Stimulated activated naive CD4-positive, alpha-beta T cell treated with Interleukin-2 at 50 U/mL for 16 hours (primary cell): ENCODE measurements around the gene ECM2.

Source experiments
- DNase-seq: peaks from one replicate; lab custom pipeline; 2025; lab: John Stamatoyannopoulos, UW

ECM2 gene

DNA sequence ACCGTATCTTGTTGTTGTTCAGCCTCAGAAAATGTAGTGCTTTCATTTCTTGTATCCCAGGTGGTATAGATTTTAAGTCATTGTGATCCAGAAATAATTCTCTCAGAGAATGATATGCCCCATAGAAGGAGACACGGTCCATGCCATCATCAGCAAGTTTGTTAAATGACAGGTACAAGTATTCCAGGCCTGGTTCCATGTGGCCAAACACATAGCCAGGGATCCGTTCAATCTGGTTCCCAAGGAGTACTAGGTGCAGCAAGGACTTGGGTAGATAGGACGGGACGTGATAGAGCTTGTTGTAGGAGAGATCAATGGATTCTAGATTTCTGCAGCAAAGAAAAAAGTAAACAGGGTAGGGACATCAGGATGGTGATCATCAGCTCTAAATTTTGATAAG is 35.1 kb downstream of the ECM2 start:
- no peak for DNase-seq

DNA sequence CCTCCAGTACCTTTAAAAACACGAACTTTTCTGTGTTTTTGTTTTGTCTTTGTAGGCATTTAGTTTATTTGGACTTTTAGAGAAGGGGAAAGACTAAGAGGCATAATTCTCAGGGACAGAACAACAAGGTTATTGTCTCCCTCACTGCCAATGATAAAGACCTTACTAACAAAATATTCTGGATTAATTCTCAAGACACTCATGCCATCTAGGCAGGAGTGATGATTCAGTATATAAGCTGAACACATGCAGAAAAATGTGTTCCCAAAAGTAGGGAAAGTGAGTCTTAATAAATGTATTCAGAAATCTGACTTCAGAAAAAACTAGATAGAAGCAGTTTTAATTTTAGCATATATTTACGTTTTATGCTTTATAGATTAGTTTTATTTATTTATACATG is 36.1 kb downstream of the ECM2 start:
- no peak for DNase-seq

DNA sequence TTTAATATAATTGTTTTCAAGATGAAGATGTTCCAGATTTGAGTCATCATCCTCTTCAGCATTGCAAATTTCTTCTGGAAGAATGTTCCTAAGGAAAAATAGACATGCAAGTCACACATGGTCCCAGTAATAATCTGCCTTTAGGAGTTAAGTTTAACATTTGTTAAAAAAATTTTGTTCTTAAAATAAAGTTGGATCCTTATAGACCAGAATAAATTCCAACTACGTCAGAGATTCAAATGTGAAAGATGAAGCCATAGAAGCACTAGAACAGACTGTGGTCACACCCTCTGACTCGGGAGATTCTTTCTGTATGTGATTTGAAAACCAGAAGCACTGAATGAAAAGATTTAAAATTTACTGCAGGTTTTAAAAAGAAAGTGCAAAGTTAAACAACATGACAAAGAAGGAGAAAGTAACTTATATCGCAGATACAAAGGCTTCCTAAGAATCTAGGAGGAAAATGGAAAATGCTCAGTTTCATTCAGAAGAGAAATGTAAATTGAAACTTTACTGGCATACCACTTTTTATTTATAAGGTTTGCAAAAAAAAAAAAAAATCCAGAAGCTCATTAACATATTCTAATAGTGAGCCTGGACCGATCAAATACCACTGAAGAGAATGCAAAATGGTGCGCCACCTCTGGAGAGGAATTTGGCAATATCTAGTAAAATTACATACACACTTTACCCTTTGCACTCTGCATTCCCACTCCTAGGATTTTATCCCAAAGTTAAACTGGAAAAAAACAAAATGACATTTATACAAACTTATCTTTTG is 39.2 kb downstream of the ECM2 start:
- no peak for DNase-seq

DNA sequence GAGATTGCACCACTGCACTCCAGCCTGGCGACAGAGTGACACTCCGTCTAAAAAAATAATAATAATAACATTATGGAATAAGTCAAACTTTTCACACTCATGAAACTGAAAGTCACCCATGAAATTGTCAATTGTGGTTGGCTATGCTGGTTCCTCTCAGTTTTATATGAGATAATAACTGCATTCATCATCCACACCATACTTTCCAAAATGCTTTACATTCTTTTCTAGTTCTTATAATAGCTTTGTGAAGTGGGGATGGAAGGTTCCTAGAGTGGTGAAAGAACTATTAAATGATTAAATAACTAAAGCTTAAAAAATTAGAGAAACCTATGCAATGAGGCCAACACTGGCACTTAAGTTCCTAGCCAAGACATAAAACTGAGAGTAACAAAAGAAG is 40.9 kb downstream of the ECM2 start:
- no peak for DNase-seq

DNA sequence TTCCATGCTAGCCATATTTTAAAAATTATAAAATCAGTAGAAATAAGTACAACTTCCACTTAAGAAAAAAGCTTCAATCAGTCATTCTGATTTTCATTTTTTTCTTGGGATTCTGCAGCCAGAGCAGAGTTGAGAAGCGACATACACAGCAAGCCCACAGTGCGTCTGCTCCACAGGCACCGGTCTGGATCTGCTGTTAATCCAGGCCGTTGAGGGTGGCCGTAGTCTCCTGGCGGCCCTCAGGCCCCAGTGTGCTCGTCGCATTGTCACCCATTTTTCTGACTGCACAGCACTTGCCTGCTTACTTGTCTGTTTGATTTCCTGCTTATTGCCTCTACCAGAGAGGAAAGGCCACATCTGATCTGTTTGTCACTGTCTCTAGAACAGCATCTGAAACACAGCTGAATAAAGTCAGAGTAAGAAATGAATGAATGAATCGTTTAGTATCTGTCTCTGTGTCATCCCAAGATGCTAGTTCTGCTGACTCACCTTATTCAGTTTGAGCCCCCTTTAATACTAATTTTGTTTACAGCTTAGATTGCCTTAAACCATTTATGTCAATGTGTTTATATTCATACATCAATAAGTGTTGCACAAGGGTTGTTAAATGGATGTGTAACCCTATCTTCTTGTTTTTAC is 41.9 kb downstream of the ECM2 start:
- DNase-seq = no peak

DNA sequence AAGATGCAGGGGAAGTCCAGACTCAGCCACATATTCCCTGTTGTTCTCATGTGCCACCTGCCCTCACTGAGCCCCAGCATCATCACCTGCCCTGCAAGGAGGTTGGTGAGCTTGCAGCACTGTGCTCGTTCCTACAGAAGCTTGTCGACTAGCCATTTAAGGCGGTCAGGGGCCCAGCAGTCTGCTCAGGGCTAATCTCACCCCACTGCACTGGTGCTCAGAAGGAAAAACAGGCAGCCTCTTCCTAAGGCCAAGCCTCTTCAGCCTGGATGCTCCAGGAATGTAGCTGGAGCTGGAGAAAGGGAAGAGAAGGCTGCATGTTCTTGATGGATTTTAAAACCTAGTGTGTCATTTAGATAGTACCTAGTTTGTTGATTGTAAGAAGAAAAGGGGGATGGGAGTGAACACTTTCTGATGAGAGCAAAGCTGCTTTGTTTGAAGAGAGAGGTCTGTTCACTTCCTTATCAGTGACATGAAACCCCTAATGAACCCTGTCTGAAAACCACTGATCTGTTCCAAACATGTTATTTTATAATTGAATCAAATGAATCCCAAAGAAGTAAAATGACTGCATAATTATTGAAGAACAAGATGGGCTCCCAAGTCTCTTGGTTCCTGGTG is 42.9 kb downstream of the ECM2 start:
- DNase-seq = no peak

DNA sequence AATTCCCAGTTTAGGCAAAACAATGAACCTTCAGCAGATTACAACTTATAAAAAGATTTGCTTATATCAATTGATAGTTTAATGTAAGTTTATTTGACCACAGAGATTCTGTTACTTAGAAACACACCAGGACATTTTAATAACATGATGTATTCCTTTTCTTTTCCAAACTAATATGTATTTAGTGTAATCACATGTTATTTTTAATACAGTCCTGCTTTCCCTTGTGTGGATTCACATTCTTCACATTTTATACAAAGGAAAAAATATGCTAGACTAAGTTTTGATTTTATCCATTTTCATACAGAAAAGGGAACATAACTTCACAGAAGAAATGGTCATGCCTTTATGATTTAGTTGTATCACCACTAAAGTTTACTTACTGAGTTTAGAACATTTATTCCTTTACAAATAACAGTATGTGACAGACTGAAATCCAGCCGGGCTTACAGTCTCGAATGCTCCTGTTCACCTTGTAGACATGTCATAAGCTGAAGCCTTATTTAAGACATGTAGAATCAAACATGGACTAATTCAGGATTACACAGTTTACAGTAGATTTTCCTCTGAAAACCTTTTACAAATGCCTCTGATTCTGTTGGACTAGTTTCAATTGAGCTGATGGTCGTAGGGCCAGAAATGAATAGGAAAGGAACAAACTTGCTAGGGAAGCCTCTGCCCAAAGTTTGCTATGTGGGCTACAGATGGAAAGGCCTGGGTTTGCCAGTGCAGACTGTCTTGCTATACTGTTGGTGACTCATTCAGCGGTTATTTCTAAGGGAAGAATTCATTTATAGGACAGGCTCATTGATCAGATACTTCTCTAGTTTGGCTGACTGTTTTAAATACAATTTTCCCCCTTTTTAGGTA is 46.9 kb downstream of the ECM2 start:
- DNase-seq = no peak

DNA sequence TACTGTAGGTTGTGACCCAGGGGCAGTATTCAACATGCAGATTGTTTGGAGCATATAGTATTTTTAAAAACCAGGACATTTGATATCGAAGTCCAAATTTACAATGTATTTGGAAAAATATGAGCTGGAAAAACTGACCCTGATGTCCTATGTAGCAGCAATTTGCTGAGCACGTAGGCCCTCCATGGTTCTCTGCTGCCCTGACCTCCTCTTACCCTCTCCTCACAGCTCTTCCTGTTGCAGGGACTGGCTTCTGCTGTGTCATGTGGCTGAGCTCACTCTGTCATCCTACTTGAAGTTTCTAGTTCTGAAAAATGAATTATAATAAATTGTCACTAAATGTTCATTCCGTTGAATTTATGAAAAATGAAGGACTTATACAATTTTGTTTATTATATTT is 49.4 kb downstream of the ECM2 start:
- DNase-seq = no peak

DNA sequence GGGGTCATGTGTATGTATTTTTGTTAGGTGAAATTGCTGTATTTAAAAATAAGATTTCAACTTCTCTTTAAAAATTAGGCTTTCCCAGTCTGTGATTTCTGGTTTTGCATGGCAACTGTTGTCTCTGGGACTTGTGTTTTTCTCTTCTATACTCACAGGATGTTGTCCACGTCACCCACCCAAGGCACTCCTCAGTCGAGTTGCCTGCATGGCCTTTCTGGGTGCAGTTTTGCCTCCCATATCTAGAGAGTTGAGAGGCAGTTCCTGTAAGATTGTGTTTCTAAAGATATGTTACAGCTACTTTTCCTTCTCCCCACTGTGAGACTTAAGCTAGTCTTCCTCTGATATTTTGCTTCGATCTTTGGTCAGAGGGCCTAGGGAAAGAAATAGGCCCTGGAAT is 51.2 kb downstream of the ECM2 start:
- DNase-seq = no peak

DNA sequence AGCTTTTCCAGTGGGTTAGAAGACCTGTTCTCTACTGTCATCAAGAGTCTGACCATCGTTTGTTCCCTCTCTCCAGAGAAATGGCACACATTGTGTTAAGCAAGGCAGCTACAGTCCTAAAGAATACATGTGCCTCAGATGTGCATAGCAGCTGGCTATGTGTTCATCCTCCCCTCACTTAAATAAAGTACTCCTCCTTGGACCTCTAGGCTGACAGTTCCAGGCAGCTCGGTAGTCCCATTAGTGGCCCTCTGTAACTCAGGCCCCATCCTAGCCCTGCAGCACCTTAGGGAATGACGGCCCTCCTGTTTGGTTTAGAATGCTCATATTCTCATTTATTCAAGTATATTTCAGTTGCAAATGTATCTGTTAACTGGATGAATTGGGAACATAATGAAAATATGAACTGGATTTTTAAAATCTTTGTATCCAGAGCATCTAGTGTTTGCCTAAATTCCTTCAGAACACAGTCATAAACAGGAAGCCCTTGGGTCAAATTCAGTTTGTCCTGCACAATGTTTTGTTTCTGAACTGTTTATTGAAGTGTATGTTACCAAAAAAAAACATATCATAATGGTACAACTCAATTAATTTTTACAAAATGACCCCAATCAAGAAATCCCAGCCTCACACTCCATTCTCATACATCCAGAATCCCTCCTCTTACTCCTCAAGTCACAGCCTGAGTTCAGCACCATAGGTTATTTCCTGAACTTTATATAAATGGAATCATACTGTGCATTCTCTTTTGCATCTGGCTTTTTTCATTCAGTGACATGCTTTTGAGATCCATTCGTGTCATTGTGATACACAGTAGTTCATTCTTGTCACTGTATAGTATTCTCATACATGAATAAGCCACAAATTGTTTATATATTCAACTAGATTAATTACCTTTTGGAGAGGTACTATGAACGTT is 51.9 kb downstream of the ECM2 start:
- DNase-seq = no peak

DNA sequence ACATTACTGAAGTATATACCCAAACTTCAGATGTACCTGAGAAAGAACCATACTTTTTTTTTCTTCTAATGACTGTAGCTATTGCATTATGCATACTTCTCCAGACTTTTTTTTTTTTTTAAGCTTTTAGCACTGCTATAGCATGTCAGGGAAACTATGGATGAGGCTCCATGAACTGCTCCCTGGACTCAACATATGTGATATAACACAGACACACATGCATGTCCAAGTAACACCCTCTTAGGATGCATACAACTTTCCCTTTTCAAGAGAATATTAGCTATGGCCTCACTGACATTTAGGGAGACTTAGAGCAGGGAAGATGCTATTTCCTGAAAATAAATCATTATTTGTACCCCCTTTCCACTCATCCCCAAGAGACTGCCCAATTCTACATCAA is 53.0 kb downstream of the ECM2 start:
- no peak for DNase-seq

DNA sequence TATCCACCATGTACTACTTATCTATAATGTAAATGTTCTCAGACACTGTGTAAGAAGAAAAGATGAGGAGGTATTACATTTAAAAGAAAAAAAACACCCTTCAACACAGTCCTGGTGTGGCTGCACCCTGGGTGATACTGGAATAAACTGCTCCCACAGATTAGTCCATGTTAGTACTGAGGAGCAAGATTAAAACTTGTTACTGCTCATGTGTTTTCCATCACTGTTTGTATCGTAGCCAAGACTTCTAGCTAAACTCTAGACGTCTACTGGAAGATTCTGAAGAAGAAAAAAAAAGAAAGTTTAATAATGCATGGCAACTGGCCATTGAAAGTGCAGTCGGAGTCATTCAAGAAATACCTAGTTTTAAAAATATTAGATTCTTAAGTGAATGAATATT is 53.5 kb downstream of the ECM2 start, which contains the start of gene ASPN:
Gene ASPN, minus strand, starts transcription at position 178 of the 400 bp plus-strand sequence.
- DNase-seq = no peak

DNA sequence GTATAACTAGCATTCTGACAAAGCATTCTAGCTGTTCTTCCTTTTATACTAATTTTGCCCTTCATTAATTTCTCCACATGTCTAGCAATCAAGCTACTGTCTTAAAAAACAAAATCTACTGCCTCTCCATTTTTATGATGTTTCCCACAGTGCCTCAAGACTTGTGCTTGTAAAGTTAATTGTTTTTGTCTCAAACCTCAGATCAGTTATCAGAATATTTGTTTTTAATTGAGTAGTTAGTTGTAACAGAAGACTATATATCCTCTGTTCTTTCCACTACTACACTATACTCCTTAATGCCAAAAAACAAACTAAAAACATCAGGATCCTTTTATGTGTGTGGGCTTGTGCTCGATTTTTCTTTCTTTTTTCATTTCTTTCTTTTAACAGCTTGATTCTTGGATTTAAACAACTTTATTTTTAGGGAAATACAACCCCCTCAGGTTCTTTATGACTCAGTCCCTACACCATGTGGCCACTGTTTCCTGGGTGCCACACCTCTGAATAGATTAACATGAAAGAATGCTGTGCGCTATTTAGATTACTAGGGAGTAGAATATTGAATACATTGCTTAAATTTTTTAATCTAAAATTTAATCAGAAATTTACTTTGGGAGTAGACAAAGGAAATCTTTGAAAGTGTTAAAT is 54.7 kb downstream of the ECM2 start:
- no peak for DNase-seq

DNA sequence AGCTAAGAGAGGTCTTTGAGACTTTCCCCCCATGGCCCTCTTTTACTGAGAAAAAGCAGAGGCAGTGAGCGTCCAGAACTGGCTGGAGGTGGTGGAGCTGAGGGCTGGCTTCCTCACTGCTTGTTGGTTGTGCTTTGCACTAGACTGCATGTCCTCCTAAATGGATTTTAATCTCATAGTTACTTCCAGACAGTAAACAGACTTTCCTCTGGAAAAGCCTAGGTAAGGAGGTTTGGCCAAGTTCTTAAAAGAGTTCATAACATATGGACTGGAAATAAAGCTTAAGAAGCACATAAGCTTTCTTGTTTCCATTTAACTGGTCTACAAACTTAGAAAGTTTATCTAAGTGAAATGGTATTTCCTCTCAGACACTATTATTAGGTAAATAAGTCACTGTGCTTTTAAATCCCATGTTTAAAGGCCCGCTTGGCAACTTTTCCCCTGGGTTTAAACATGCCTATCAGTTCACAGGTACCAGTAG is 55.5 kb downstream of the ECM2 start:
- DNase-seq = no peak

DNA sequence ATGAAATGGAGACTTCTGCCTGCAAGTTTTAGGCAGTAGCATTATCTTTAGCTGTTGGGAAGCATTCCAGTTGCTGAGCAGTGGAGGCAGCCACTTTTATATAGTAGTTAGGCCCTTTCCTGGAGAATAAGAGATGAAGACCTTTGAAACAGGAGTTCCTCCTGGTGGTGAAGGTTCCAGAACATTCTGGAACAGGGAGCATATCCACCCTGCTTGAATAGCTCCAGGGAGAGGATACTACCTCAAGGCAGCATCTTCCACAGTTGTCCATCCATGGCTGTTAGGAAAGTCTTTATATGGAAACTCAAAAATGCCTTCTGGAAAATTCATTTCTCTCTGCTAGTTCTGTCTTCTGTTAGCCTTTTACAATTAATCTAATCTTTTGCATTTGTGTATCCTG is 56.4 kb downstream of the ECM2 start:
- no peak for DNase-seq

DNA sequence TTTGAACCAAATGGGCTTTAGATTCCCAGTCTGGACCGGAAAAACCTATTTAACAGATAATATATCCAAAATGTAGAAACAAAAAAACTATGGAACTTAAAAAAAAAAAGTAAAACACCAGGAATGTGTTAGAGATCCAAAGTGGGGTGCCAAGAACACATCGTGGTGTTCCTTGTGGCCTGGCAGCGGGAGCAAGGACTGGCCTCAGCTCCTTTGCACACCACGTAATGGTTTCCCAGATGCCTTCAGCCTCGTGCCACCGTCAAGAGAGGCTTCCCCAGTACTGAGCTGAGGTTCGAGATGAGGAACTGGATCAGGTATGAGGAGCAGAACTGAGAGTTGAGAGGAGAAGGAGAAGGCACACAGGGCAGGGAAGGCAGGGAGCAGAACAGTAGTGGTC is 57.0 kb downstream of the ECM2 start:
- no peak for DNase-seq

DNA sequence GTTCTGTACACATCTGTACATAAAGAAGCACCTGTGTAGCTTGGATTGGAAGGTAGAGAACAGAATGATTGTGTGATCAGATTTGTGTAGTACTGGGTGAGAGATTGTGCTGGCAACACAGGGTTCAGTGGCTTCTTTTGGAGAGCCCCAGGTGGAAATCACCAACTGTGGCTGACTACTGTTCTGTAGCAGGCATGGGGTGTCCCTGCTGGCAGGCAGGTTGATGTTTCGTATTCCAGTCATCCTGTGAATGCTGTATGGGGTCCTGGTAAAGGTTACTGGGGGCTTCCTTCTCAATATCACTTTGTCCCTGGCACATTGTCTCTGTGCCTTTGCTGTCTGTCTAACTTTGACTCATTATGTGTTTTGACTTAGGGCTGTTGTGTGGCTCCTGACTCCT is 58.8 kb downstream of the ECM2 start:
- DNase-seq = no peak

DNA sequence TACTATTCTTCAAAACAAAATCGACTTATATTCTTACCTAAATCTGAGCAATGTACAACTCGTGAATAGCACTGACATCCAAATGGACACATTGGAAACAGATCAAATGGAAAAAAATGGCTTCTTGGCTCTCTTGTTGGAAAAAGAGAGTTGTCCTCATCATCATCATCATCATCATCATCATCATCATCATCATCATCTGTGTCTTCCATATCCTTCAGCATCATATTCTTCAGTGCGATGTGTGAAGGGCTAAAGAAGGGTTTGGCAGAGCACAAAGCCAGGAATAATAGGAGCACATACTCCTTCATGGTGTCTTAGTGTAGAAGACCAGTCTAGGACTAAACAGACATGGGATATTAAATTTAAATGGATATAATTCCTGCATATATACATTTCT is 61.2 kb downstream of the ECM2 start:
- DNase-seq = no peak

DNA sequence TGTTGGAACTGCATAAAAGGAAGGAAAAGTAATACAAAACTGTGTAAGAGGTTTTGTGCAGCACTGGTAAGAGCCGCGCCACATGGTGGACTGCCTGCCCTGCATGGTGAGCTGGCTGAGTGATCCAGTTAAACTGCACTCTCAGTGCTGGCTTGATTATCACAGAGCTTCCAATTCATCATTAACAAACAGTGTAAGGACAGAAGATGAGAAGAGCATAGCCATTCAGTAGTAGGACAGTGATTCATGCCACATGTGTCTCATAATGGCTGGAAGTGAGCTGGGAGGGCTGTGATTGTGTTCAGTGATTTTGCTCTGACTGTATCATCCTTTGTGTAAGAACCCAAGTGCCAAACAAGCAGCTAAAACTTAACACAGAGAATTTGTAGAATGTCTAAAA is 67.6 kb downstream of the ECM2 start:
- DNase-seq = no peak

DNA sequence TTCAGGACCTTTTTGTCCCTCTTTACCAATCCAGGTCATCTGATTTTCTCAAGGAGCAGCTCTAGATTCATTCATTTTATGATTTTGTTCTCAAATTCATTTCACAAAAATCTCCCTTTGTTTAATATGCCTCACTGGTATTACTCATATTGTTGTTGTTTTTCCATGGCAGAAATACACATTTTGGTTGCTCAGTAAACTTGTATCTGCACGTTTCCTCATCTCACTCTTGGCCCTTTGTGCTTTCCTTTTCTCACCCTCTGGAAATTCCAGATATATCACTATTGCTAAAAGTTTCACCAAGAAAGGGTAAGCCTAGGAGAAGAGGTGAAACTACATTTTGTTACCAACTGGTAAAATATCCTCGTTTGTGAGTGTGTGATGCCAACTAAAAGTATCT is 68.3 kb downstream of the ECM2 start:
- no peak for DNase-seq

DNA sequence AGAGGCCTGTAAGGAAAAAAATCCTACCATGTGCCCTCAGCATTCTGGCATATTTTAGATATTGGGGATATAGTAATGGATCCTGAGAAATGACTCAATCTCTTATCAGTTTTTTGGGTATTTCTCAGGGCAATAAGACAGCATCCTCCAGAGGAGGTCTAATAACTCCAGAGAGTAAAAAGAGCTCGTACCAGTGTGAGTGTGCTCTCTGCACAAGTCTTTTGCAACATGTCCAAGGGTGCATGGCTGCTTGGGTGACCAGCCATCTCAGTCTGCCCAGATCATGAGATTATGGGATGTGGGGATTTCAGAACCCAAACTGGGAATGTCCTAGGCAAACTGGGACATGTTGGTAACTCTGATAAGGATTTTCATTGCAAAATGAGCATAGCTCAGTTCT is 68.7 kb downstream of the ECM2 start:
- DNase-seq = no peak
